Activated T-cell treated with anti-CD3 and anti-CD28 coated beads for 48 hours (primary cell): ENCODE measurements around the gene RASA4.
"Not testable (repeated sequence)": the region's sequence is repeated elsewhere in the genome, so short reads cannot be mapped to it uniquely, and the experiment has no call there.

Experiments
- DNase-seq: peaks from one replicate; pipeline ENCODE4 v3.0.0-alpha.2; 2020; ENCODE audit warnings: low read depth

The RASA4 gene

DNA sequence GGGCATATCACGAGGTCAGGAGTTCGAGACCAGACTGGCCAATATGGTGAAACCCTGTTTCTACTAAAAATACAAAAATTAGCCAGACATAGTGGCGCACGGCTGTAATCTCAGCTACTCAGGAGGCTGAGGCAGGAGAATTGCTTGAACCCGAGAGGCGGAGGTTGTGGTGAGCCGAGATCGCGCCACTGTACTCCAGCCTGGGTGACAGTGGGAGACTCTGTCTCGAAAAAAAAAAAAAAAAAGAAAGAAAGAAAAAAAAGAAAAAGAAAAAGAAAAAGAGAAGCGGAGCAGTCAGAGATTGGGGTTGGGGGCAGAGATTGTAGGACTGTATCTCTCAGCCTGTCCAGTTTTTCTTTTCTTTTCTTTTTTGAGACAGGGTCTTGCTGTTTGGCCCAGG, 73.8 kb downstream of the RASA4 start:
- DNase-seq = not testable (repeated sequence)

GRCh38 chr7:102542083-102542482, 74.5 kb downstream of the RASA4 start:
- not testable (repeated sequence) for DNase-seq

DNA sequence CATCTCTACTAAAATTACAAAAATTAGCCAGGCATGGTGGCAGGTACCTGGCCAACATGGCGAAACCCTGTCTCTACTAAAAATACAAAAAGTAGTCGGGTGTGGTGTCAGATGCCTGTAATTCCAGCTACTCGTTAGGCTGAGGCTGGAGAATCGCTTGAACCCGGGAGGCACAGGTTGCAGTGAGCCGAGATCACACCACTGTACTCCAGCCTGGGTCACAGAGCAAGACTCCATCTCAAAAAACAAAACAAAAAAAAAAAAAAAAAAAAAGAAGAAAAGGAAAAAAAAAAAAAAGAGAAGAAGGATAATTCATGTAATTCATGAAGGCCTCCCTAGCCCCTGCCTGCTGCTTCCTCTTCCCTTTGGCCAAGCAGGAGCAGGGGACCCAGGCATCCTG, 76.0 kb downstream of the RASA4 start:
- DNase-seq = not testable (repeated sequence)

DNA sequence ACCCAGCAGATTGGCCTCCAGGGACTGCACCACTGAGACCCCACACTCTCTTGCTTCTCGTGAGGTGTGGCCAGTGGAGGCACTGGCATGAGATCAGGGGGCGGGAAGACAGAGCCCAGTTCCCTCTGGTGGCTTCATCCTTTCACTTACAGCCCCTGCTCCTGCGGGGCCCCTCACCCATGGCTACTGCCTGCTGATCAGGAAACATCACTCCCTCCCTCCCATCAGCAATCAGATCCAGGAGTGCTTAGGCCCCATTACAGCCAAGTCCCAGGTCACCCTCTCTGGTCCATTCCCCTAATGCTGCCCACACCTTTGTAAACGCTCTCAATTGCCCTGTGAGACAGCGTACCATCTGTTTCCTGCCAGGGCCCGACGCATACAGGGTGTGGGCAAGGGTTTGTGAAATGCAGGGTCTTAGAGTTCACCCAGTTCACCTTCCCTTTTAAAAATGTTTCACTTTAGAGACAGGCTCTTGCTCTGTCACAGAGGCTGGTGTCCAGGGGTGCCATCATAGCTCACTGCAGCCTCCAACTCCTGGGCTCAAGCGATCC, 81.4 kb downstream of the RASA4 start:
- DNase-seq = not testable (repeated sequence)

DNA sequence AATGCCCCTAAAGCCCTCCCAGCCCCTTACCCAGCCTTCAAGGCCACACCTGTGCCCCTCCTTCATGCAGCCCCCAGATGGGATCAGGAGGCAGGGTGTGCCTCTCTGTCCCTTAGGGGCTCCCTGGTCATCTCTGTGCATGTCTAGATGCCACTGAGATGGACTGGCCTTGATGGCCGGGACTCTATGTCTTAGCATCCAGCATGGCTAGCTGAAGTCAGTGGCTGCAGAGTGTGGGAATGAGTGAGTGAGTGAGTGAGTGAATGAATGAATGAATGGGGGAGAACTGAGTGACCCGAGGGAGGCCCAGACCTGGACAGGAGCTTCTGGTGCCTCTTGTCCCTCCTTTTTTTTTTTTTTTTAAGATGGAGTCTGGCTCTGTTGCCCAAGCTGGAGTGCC, 84.4 kb downstream of the RASA4 start:
- not testable (repeated sequence) for DNase-seq

GRCh38 chr7:102531583-102531982, 85.0 kb downstream of the RASA4 start:
- not testable (repeated sequence) for DNase-seq

- DNase-seq = not testable (repeated sequence)
Measured at GRCh38 chr7:102527822-102528793, 88.4 kb downstream of the RASA4 start.

DNA sequence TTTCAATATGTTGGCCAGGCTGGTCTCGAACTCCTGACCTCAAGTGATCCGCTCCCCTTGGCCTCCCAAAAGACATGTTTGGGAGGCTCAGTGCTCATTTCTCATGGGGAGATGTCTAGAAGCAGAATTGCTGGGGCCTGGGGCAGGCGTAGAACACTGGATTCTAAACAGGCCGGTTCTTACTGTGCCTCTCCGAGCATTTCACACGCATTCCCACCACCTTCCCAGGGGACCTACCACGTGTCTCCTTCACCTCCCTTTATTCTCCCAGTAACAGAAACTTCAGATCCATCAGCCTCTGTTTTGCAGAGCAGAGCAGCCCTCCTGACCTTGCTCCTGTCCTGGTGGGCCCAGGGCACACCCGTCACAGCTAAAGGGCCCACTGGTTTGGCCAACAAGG, 89.4 kb downstream of the RASA4 start:
- DNase-seq = not testable (repeated sequence)

GRCh38 chr7:102524803-102525202, 91.8 kb downstream of the RASA4 start:
- DNase-seq = not testable (repeated sequence)
